ENCODE data around the gene FOXJ3.

GRCh38 chr1:42170779-42171621 lies 164.0 kb downstream of the FOXJ3 start:
- no peak for TF ChIP-seq POLR2A (IDR thresholded peaks at IDR 0.05)
- no peak for TF ChIP-seq CTCF (IDR thresholded peaks at IDR 0.05)
- no peak for TF ChIP-seq POLR2AphosphoS5 (IDR thresholded peaks at IDR 0.05)

All from sigmoid colon (tissue), 4 donors.